Right lobe of liver (tissue), 4 donors: ENCODE data around the gene KAZN.

Experiments
- POLR2A ChIP-seq: fragments of 450-650 bp; IDR thresholded peaks from one replicate; pipeline ENCODE4 v1.6.1; 2017; ENCODE audit warnings: antibody characterized with exemption, mild to moderate bottlenecking
- TF ChIP-seq, protein P1 (sequence below), 4 donors: fragments of 200-600 bp in 3 of 4; fragments of 450-650 bp in 1 of 4; IDR thresholded peaks; one replicate each; pipeline versions ENCODE4 v1.5.1 to v1.8.0; 2016 to 2022; ENCODE audit warnings: antibody characterized with exemption in 4 of 4, mild to moderate bottlenecking in 2 of 4
- donor health status: DM: no; HTN: no; CAD: no.
- donor health status: DM: no; HTN: no; CAD: no.
- donor health status: DM: no; HTN: yes; CAD: no.

GRCh38 chr1:14808768-14809167, 210.3 kb downstream of the KAZN start:
- TF ChIP-seq, protein P1, sequence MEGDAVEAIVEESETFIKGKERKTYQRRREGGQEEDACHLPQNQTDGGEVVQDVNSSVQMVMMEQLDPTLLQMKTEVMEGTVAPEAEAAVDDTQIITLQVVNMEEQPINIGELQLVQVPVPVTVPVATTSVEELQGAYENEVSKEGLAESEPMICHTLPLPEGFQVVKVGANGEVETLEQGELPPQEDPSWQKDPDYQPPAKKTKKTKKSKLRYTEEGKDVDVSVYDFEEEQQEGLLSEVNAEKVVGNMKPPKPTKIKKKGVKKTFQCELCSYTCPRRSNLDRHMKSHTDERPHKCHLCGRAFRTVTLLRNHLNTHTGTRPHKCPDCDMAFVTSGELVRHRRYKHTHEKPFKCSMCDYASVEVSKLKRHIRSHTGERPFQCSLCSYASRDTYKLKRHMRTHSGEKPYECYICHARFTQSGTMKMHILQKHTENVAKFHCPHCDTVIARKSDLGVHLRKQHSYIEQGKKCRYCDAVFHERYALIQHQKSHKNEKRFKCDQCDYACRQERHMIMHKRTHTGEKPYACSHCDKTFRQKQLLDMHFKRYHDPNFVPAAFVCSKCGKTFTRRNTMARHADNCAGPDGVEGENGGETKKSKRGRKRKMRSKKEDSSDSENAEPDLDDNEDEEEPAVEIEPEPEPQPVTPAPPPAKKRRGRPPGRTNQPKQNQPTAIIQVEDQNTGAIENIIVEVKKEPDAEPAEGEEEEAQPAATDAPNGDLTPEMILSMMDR (IDR thresholded peaks at IDR 0.05): no peak
- TF ChIP-seq POLR2A: no peak
